ENCODE data around the gene TMEM213.

Gene TMEM213

GRCh38 chr7:138878051-138878450 is 80.3 kb downstream of the TMEM213 start:
- DNase-seq: no peak

DNA sequence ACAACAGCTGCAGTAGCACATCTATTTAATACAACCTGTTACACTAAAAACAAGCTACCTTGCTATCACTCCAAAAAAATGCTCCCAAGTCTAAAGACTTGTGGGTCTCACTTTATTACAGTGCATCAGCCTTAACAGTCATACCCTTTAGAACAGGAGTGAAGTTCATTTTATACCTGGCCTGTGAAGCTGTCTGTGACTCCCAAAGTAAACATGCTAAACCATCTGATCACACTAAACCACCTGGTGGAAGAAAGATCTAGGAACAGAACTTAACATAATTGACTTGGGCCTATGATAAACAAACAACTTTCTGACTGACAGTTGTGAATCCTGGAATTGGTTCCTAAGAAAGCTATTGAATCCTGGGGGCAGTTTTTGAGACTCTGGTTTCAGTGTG is 81.1 kb downstream of the TMEM213 start:
- no peak for DNase-seq

- DNase-seq: no peak
Observed at GRCh38 chr7:138879356-138879755, 81.6 kb downstream of the TMEM213 start.

DNA sequence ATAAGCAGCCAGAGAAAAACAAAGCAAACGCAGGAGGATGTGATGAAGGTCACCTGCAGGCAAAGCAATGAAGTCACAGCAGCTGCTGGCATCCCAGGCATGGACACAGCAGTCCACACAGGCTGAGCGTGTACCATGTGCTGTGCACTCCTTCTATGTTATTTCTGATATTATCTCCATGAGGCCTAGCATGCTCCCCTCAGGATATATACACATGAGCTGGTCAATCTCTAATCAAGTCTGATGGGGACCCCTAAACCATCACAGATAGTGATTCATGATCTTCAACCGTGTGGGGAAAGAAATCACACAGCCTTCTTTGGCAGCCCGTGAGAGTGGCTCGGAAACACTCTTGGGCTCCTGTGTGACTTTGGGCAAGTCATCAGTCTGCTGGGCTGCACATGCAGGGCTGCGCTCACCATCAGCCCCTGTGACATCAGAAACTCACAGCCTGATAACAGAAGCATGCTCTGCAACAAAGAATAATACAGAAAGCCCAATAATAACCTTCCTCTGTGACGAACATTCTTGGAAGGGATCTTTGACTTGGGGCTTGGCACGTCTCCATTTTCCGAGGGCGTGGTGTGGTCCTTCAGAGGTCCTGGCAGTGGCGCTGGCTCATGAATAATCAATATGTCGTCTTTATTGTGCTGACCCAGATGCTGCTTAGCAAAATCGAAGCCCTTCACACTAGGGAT is 83.2 kb downstream of the TMEM213 start:
- no peak for DNase-seq

DNA sequence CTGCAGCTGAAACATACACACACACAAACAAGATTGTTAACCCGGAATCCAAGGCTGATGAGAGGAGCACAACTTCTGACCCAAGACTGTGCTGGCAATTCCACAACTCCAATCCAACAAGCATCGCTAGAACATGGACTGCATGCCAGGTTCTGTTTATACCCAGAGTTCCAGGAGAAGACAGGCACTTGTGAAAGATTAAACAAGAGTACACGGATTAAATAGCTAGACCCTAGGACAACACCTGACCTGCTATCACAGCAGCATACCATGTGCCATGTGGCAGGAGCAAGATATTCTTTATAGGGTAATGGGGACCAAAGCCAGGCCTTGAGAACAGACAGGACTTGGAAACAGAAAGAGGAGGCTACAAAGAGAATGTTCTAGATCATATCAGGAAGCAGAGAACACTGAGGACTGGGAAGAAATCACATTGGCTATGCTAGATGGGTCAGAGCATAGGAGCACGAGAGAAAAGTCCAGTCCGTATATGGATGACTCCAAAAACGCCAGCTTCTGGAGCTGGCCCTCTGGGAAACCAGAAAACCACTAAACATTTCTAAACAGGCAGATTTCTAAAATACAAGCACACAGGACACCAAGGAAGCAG is 83.9 kb downstream of the TMEM213 start:
- DNase-seq: no peak

DNA sequence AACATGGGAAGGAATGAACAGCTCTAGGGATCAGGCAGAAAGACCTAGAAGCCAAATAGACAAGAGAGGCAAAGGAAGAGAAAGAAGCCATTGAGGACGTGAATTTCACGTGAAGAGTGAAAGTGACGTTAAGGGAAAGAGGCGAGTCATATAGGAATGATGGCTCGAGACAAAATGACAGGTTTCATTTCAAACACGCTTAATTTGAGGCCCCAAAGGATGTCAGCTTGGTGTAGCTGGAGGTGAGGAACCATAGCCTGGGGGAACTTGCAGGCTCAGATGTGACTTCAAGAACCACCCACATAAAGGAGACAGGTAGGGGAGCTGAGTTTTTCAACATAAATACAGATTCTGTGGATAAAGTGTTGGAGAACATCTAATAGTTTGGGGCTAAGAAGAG is 84.5 kb downstream of the TMEM213 start:
- DNase-seq: no peak

DNA sequence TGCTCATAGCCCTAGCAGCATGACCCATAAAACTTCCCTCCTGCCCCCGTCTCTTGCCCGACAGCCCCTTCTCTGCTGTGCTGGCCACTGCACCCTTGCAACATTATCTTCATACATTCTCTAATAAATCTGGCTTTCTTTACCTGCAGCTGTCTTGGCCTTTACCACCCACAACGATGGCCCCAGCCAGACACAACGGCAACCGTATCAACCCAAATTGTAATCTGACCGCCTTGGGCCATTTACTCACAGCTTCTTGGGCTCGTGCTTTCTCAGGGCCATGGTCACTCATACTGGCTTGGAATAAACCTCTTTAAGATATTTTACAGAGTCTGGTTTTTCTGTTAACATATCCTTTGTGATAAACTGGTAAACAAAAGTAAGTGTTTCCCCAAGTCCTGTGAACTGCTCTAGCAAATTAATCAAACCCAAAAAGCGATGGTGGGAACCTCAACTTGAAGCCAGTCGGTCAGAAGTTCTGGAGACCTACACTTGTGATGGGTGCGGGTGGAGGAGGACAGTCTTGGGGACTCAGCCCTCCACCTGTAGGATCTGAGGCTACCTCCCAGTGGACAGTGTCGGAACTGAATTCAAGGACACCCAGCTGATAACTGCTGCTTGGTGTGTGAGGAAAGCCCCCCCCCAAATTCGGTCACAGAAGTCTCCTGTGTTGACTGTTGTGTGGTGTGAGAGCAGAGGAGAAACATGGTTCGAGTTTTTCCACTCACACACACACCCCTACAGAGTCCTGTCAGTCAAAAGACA is 87.8 kb downstream of the TMEM213 start:
- no peak for DNase-seq

DNA sequence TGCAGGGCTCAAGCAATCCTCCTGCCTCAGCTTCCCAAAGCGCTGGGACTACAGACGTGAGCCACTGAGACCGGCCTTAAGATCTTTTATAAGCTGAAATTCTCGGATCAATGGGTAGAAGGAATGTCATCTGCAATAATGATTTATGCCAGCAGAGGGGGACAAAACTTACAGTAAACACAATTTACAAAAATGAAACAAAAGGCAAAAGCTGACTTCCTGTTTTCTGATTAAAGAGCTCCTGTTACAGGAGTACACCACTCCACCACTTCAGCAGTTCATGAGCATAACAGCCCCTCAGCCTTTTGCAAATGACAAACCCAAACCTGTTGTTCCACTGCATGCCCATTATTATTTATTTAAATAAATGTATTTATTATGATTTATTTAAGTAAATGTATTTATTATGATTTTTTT is 88.7 kb downstream of the TMEM213 start:
- peak; percentile 69 for DNase-seq

DNA sequence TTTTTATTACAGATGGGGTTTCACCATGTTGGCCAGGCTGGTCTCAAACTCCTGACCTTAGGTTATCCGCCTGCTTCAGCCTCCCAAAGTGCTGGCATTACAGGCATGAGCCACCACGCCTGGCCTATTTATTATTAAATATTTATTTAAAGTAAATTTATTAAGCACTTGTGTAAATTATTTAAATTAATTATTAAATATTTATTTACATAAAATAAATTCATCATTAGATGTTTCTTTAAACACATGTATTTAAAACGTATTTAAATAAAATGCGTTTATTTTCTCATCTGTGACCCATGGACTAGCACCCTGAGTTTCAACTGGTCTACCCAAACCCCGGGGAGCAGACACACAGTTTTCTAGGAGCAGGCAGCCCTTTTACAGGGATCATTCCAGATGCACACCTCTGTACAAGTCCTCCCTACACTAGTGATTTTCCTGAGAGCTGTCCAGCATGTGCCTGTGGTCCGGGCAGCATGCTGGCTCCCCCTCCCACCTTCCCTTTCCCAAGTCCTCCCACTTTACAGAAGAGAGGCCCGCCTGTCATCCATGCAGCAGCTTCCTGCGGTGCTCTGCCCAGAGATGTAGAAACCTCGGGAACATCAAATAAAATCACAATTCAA is 89.4 kb downstream of the TMEM213 start:
- DNase-seq: no peak
